SU-DHL-6 (cell line): Measurements from ENCODE around the gene FBXO41.

Experiments used
- EZH2phosphoT487 ChIP-seq: fragments of 200-600 bp; sonication (generic), shearing (Covaris generic); conservative IDR thresholded peaks from 2 replicates; pipeline ENCODE4 v1.6.1; 2018; ENCODE audit warnings: mild to moderate bottlenecking, antibody characterized with exemption, low read length, moderate library complexity, mixed read lengths
- TF ChIP-seq, protein P1 (sequence below): fragments of 200-600 bp; sonication (generic); IDR thresholded peaks from one replicate; pipeline ENCODE4 v1.5.1; 2017; ENCODE audit warnings: antibody characterized with exemption, mild to moderate bottlenecking, low read length, moderate library complexity; ENCODE audit not compliant: insufficient read depth, poor library complexity, severe bottlenecking

DNA sequence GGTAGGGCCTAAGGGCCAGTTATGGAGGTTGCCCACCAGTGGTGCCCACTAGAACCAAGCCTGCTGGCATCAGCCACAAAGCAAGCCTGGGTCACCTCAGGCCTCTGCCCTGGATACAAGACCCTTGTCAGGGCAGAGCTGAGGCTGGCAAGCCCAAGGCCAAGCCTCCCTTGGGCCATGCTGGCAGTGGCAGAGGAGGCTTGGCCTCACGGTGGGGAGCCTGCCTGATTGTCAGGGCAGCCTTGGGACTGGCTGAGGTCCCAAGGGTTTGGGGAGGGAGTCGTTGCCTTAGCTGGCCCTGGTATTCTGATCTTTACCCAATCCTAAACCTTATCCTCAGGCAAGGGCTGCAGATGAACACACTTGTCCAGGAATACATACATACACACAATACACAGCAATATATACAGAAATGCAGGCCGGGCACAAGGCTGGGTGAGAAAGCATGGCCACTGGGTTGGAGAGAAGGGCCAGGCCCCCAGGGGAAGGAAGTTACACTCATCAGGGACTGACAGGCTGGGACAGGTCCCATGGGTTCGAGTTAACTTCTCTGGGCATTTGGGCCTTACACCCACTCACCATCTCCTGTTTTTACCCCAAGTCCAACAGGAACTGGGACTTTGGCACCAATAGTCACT, 29.2 kb downstream of the FBXO41 start:
- TF ChIP-seq, protein P1, sequence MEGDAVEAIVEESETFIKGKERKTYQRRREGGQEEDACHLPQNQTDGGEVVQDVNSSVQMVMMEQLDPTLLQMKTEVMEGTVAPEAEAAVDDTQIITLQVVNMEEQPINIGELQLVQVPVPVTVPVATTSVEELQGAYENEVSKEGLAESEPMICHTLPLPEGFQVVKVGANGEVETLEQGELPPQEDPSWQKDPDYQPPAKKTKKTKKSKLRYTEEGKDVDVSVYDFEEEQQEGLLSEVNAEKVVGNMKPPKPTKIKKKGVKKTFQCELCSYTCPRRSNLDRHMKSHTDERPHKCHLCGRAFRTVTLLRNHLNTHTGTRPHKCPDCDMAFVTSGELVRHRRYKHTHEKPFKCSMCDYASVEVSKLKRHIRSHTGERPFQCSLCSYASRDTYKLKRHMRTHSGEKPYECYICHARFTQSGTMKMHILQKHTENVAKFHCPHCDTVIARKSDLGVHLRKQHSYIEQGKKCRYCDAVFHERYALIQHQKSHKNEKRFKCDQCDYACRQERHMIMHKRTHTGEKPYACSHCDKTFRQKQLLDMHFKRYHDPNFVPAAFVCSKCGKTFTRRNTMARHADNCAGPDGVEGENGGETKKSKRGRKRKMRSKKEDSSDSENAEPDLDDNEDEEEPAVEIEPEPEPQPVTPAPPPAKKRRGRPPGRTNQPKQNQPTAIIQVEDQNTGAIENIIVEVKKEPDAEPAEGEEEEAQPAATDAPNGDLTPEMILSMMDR: no peak
- no peak for TF ChIP-seq EZH2phosphoT487
